Adrenal gland (tissue), 12 donors: ENCODE data around the gene GPR35. TPM values are rescaled to one million over a fixed set of nuclear protein-coding genes. Genes with fewer than 3 reads are reported as not detected.

Source experiments
- DNase-seq, 7 donors: peaks; one replicate each; pipeline ENCODE4 v3.0.0-alpha.2; 2019 to 2020
- H3K27ac ChIP-seq, 5 donors: fragments of 200-600 bp; sonication (generic) in 4 of 5; 1 replicate in 3 of 5; 2 replicates in 2 of 5; pipeline versions ENCODE4 v1.5.1 to v1.8.0; 2016 to 2020; ENCODE audit warnings: mild to moderate bottlenecking in 1 of 5
- H3K27me3 ChIP-seq: fragments of 200-600 bp; 2 replicates; pipeline ENCODE4 v1.8.0; 2021
- H3K36me3 ChIP-seq, 2 donors: fragments of 200-600 bp; replicated peaks in 1 of 2; 1 replicate in 1 of 2; 2 replicates in 1 of 2; pipeline versions ENCODE4 v1.5.1 to v1.8.0; 2018 to 2022
- H3K4me1 ChIP-seq, 2 donors: fragments of 200-600 bp; replicated peaks in 1 of 2; 1 replicate in 1 of 2; 2 replicates in 1 of 2; pipeline versions ENCODE4 v1.5.1 to v1.8.0; 2018 to 2021
- H3K4me3 ChIP-seq, 4 donors: fragments of 200-600 bp; sonication (generic) in 3 of 4; one replicate each; pipeline ENCODE4 v1.5.1; 2016 to 2018
- H3K9me3 ChIP-seq, 3 donors: fragments of 200-600 bp; sonication (generic) in 1 of 3; replicated peaks in 1 of 3; 1 replicate in 2 of 3; 2 replicates in 1 of 3; pipeline versions ENCODE4 v1.5.1 to v1.8.0; 2016 to 2021
- CTCF ChIP-seq, 6 experiments: fragments of 450-650 bp in 4 of 6; fragments of 200-600 bp in 2 of 6; sonication (generic) in 1 of 6; IDR thresholded peaks; 1 replicate in 5 of 6; 2 replicates in 1 of 6; pipeline versions ENCODE4 v1.5.1 to v1.8.0; 2016 to 2021; ENCODE audit warnings: antibody characterized with exemption in 6 of 6, mild to moderate bottlenecking in 2 of 6, moderate library complexity in 1 of 6
- POLR2A ChIP-seq, 2 donors: fragments of 450-650 bp; IDR thresholded peaks; one replicate each; pipeline ENCODE4 v1.6.1; 2017; ENCODE audit warnings: antibody characterized with exemption in 2 of 2, mild to moderate bottlenecking in 2 of 2, moderate library complexity in 1 of 2
- WGBS, 4 donors: extraction: QIAGEN DNeasy Blood & Tissue Kit in 2 of 4; methylation state at CpG; one replicate each; pipeline versions ENCODE4 v1.1.5 to v1.1.7; 2013 to 2017; 5-methylcytosine and 5-hydroxymethylcytosine counted together
- intact Hi-C, 2 donors: fragments of 100-400 bp; cut with DNase I; formaldehyde crosslinking; loops; one replicate each; pipeline versions ENCODE4 v1.14.1 to v1.15.0; 2022 to 2023
- polyA plus RNA-seq, 3 donors: library from polyadenylated mRNA; stranded (reverse); fragments of 200-250 nt in 2 of 3; fragments of 350-450 nt in 1 of 3; fragmentation: Illumina TruSeq in 1 of 3; extraction: RNeasy Lipid Tissue Mini Kit (QIAGEN cat#74804) in 1 of 3; gene quantifications; one replicate each; pipeline ENCODE4 v1.2.3, GENCODE V29; 2013 to 2014
- total RNA-seq, 9 donors: library from RNA; depleted of rRNA in 4 of 9; stranded (reverse); fragments of >200 nt in 4 of 9; fragments of 120-200 nt in 1 of 9; fragmentation: NEBNext Ultra II Directional in 1 of 9; extraction: Animal tissue kit (Norgen Biotek cat#: 25700) in 1 of 9; gene quantifications; one replicate each; pipeline versions ENCODE4 v1.1.0 to v1.2.4, GENCODE V29; 2013 to 2023
- donor health status: healthy with polysubstance abuse.
- donor health status: Bipolar disorder and iron deficiency.
- donor health status: DM: yes; HTN: yes; CAD: no.
- donor health status: DM: no; HTN: no; CAD: no.
- donor health status: DM: no; HTN: no; CAD: no.
- donor health status: DM: yes; HTN: yes; CAD: no.

GPR35 gene
- total and polyA plus RNA-seq, 12 donors, result 0.07 to 5.7 (median 1.0) TPM; not detected in 1

- WGBS, 4 donors, result 67 to 81% (median 73%) methylated on average over 1 of the region's 1 CpG
- peaks cover 22% of the 10 kb centered on the region for H3K27me3 ChIP-seq
- H3K9me3 ChIP-seq, result peaks cover 0 to 6% (median 0%) of the 10 kb centered on the region in 3 donors
- TF ChIP-seq CTCF (IDR thresholded peaks at IDR 0.05), result no peak
- no peak for TF ChIP-seq POLR2A (IDR thresholded peaks at IDR 0.05)
- intact Hi-C loops, result no loop called here
- no peaks in the 10 kb centered on the region for H3K4me1 ChIP-seq
- DNase-seq, result no peak
- H3K36me3 ChIP-seq, result no peaks in the 10 kb centered on the region
- no peak overlapping the region for H3K4me3 ChIP-seq
- no peak overlapping the region for H3K27ac ChIP-seq
These were observed 39.3 kb downstream of the GPR35 start for GRCh38 chr2:240664622-240665021.

GRCh38 chr2:240670402-240670801 is 45.1 kb downstream of the GPR35 start:
- Histone ChIP-seq H3K36me3 (no peaks in the 10 kb centered on the region), H3K4me3 (no peak overlapping the region), H3K27me3 (peaks cover 25% of the 10 kb centered on the region), H3K4me1 (no peaks in the 10 kb centered on the region), H3K9me3 (peaks cover 0 to 4% (median 0%) of the 10 kb centered on the region in 3 donors), H3K27ac (no peak overlapping the region)
- intact Hi-C loops, result no loop called here
- WGBS, 4 donors, result 70 to 78% (median 72%) methylated on average over 7 of the region's 7 CpGs
- no peak for DNase-seq
- TF ChIP-seq POLR2A (IDR thresholded peaks at IDR 0.05) (no peak), CTCF (IDR thresholded peaks at IDR 0.05) (no peak)

- H3K27me3 ChIP-seq, result peaks cover 20% of the 10 kb centered on the region
- no peaks in the 10 kb centered on the region for H3K9me3 ChIP-seq
- no peak overlapping the region for H3K27ac ChIP-seq
- intact Hi-C loops, result no loop called here
- no peak overlapping the region for H3K4me3 ChIP-seq
- no peaks in the 10 kb centered on the region for H3K4me1 ChIP-seq
- TF ChIP-seq CTCF (IDR thresholded peaks at IDR 0.05), result no peak
- no peak for TF ChIP-seq POLR2A (IDR thresholded peaks at IDR 0.05)
- H3K36me3 ChIP-seq, result no peaks in the 10 kb centered on the region
- WGBS, 4 donors, result 61 to 70% (median 69%) methylated on average over 4 of the region's 4 CpGs
- DNase-seq, result no peak
These were observed 45.7 kb downstream of the GPR35 start for GRCh38 chr2:240670950-240671349.

DNA sequence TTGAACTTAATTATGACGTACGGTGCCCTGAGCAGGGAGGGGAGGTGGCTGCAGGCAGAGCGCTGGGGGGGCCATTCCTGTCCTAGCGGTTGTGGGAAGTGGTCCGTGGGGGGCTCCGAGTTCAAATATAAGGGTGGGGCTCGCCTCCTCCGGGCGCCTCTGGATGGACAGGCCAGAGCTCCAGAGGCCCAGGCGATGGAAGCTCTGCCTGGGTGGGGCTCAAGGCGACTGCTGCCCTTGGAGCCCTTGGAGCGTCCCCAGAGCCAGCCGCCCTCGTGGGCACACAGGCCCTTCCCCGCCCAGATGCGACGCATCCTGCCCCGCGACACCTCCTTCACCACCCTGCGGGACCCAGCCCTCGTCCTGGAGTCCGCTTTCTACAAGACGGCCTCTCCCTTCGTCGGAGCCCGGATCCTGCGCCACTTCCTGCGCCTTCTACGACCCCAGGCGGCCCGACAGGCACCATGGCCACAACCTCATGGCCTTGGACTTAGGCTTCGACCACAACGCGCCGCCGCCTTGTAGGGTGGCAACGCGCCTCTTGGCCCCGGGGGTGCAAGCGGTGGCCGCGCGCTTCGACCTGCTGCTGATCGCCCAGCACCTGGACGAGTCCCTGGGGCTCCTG is 46.9 kb downstream of the GPR35 start:
- no peak overlapping the region for H3K4me3 ChIP-seq
- no peak overlapping the region for H3K27ac ChIP-seq
- TF ChIP-seq CTCF (IDR thresholded peaks at IDR 0.05) (no peak), POLR2A (IDR thresholded peaks at IDR 0.05) (no peak)
- H3K4me1 ChIP-seq, result no peaks in the 10 kb centered on the region
- H3K27me3 ChIP-seq, result peaks cover 11% of the 10 kb centered on the region
- no peaks in the 10 kb centered on the region for H3K9me3 ChIP-seq
- 36 to 62% (median 47%) methylated on average over 15 to 46 of the region's 46 CpGs for WGBS, 4 donors
- no peak for DNase-seq
- H3K36me3 ChIP-seq, result no peaks in the 10 kb centered on the region
- intact Hi-C loops, result no loop called here
